GM21786 (cell line): ENCODE data around the gene C16orf74.

ENCODE experiments used
- ATAC-seq: cut with Tn5 transposase; IDR thresholded peaks from one replicate; pipeline ENCODE4 v1.9.1; 2021; ENCODE audit not compliant: unreplicated experiment

Gene C16orf74

DNA sequence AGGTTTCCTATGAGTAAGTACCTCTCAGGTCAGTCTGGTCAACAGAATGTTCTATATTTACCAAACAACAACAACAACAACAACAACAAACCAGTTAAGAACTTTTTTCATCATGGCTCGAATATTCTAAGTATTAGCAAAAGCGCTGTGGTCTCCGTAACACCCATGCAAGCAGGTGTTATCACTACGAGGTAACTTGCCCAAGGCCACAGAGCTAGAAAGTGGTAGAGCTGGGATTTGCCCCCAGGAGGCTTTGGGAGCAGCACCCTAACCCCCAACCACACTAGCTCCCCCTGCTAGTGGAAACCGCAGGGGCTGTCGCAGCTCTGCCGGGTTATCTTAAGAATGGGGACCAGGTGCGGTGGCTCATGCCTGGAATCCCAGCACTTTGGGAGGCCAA, 23.9 kb upstream of the C16orf74 start:
- no peak for ATAC-seq

DNA sequence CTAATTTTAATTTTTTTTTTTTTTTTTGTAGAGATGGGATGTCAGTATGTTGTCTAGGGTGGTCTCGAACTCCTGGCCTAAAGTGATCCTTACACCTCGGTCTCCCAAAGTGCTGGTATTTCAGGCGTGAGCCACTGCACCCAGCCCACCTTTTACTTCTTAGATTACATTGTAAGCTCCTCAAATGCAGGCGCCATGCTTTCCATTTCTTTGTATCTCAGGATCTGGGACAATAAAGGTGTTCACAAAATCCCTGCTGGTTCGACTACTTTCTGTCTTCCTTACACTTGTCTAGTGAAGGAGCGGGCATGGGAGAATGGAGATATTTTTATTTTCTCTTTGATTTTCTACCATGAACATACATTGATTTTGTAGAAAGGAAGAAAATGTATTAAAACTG, 23.2 kb upstream of the C16orf74 start:
- ATAC-seq: no peak

DNA sequence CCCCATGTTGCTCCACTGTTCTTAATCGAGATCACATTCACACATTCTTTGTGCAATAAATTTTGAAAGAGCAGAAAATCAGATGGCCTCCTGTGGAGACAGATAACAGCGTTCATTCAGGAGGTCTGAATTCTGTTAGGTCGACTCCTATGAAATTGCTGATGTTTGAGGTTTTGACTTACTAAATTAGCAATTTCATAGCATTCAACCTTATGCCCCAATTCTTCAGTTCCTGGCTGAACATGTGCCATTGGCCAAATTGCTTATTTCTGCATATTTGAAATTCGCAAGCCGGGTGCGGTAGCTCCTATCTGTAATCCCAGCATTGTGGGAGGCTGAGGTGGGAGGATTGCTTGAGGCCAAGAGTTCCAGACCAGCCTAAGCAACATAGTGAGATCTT, 22.1 kb upstream of the C16orf74 start:
- ATAC-seq: no peak

- no peak for ATAC-seq
Observed at GRCh38 chr16:85770741-85771140, 19.8 kb upstream of the C16orf74 start.

GRCh38 chr16:85768199-85768598, 17.3 kb upstream of the C16orf74 start:
- ATAC-seq: no peak

- ATAC-seq: no peak
Observed at GRCh38 chr16:85767531-85767930, 16.6 kb upstream of the C16orf74 start.

- ATAC-seq: no peak
Observed at GRCh38 chr16:85765767-85766166, 14.9 kb upstream of the C16orf74 start.

DNA sequence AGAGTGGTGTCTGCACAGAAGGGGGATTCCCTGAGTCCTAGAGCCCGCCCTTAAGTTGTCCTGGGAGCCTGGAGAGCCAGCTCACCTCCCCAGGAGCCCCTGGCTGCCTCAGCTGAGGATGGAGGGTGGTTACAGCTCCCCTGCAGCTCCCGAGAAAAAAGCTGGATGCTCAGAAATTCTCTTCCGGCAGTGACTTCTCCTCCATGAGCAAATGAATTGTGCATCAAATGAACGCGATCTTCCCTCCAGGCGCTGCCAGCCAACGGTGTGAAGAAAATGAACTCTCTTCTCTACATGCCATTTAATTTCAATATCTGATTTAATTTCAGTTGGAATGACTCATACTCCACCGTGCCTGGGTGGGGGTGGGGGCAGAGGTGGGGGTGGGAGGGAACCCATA, 14.3 kb upstream of the C16orf74 start:
- ATAC-seq: no peak

- ATAC-seq: no peak
Observed at GRCh38 chr16:85763616-85764015, 12.7 kb upstream of the C16orf74 start.

DNA sequence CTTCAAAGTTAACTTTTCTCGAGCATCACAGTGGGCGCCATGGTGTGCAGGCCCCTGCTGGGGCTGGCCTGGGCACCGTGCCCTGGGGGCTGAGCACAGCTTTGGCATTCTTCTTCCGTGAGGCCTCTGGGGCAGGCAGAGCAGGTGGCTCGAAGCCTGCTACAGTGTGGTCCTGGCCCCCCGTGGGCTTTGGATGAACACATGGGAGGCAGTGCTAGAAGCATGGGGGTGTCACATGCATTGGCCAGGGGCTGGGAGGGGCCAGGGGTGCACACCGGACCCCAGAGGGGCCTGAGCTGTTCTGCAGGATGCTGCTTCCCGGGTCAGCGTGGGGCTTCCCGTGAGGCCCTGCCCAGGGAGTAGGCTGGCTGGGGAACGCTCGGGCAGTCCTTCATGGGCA, 12.1 kb upstream of the C16orf74 start:
- no peak for ATAC-seq

- no peak for ATAC-seq
Observed at GRCh38 chr16:85761861-85762260, 11.0 kb upstream of the C16orf74 start.

GRCh38 chr16:85759631-85760419, 8.9 kb upstream of the C16orf74 start:
- ATAC-seq: no peak

DNA sequence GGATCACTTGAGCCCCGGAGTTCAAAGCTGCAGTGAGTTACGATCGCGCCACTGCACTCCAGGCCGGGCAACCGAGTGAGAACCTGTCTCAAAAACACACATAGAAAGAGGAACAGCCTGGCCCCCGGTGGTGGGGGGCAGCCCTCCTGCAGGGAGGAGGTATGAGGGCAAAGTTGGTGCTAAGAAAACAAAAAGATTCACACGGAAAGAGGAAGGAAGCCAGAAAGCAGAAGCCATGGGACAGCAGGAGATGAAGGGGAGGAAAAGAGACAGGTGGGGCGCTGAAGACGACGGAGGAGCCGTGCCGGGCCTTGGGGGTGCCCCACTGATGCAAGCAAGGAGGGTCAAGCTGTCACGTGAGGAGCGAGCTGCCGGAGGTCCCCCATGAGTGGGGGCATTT, 8.2 kb upstream of the C16orf74 start:
- no peak for ATAC-seq

GRCh38 chr16:85757341-85757822, 6.5 kb upstream of the C16orf74 start:
- peak; percentile 31 for ATAC-seq

DNA sequence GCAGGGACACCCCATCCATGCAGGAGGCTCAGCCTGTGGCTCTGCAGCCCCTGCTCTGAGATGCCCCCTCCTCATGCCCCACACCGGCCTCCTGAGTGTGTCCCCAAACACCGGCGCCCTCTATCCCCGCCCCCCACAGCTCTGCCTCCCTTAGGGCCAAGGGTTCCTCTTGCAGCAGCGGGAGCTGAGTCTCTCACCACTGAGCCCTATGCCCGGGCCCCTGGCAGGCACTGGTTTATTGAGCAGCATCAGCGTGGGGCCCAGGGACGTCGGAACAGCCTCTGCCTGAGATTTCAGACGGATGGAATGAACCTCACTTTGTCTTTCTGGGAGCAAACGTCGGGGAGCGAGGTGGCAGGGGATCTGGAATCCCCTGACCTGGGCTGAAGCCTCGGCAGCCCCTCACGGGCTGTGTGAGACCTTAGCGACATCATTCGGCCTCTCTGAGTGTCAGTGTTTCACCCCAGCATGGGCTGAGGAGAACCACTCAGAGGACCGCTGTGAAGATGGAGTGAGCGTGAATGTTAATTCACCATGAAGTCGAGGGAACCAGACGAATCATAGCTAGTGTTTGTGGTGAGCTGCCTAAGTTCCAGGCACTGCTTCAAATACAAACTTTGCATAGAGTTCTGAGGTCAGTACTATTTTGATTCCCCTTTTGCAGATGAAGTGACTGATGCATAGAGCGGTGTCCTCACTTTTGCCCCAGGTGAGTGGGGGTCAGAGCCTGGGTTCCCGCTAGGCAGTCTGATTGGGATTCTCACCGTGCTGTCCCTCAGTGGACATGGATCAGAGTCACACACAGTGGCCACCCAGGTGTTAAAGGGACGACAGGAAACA, 5.3 kb upstream of the C16orf74 start:
- ATAC-seq: no peak

GRCh38 chr16:85754413-85754812, 3.5 kb upstream of the C16orf74 start:
- no peak for ATAC-seq

- no peak for ATAC-seq
Observed at GRCh38 chr16:85753976-85754375, 3.1 kb upstream of the C16orf74 start.

- no peak for ATAC-seq
Observed at GRCh38 chr16:85753559-85753958, 2.7 kb upstream of the C16orf74 start.

GRCh38 chr16:85752511-85753420, 1.9 kb upstream of the C16orf74 start:
- no peak for ATAC-seq

DNA sequence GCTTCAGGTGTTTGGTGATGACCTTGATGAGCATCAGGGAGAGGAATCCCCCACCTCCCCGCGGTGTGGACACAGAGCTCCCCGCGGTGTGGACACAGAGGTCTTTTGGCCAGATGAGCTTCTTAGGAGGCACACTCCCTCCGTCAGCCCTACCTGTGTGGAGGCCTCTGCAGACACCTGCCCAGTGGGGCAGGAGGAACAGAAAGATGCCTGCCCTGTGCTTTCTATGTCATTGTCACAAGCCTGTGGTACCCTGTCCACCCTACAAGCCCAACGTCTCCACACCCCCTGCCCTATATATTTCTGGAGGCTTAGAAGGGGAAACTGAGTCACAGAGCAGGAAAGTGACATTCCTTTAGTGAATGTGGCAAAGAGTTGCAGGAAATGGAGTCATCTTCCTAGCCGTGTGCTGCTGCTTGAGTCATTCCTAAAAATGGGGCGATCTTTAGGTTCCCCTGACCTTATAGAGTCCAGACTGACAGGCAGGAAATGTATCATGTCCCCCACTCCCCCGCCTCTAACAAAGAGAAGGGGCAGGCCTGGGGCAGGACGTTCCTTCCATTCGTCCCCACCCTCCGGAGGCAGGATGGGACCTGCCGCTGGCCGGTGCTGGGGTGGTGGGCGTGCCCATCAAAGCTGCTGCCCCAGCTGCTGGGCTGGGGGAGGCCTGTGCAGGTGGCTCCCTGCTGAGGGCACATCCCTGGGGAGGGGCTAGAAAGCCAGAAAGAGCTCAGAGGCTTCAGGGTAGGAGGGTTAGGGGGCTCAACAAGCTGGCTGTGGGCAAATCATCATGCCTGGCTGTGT, 1.0 kb upstream of the C16orf74 start:
- ATAC-seq: no peak
